Small intestine (tissue), 7 donors: ENCODE results near the gene SIX2. TPM values are rescaled to one million over a fixed set of nuclear protein-coding genes. Genes with fewer than 3 reads are reported as not detected.
A peak's percentile ranks its signal among the peaks of the same experiment; 100 is the strongest.

Source experiments
- DNase-seq, 2 donors: peaks; one replicate each; pipeline versions ENCODE4 v3.0.0 to v3.0.0-alpha.2; 2013
- FAIRE-seq: peaks from 2 replicates; lab custom pipeline; 2012; peaks lifted over from hg19 to GRCh38; lab: Jason Lieb, UNC
- H3K27ac ChIP-seq, 3 donors: one replicate each; pipeline ENCODE4 v1.5.1; 2013; ENCODE audit warnings: low read length in 2 of 3, mild to moderate bottlenecking in 2 of 3, control low read depth in 1 of 3, inconsistent platforms in 1 of 3, low read depth in 1 of 3, moderate library complexity in 1 of 3
- H3K27me3 ChIP-seq, 3 donors: one replicate each; pipeline ENCODE4 v1.6.1; 2013; ENCODE audit warnings: low read length in 3 of 3, inconsistent platforms in 1 of 3; ENCODE audit not compliant: control insufficient read depth in 3 of 3, insufficient read depth in 3 of 3
- H3K36me3 ChIP-seq, 3 donors: one replicate each; pipeline ENCODE4 v1.6.1; 2013; ENCODE audit warnings: low read length in 3 of 3, inconsistent platforms in 1 of 3, low read depth in 1 of 3, mild to moderate bottlenecking in 1 of 3, moderate library complexity in 1 of 3; ENCODE audit not compliant: control insufficient read depth in 3 of 3, insufficient read depth in 2 of 3
- H3K4me1 ChIP-seq, 3 donors: one replicate each; pipeline ENCODE4 v1.6.1; 2013; ENCODE audit warnings: low read length in 2 of 3, inconsistent platforms in 1 of 3, low read depth in 1 of 3, mild to moderate bottlenecking in 1 of 3, moderate library complexity in 1 of 3; ENCODE audit not compliant: control insufficient read depth in 3 of 3, insufficient read depth in 2 of 3
- H3K4me3 ChIP-seq, 3 donors: one replicate each; pipeline ENCODE4 v1.5.1; 2013; ENCODE audit warnings: low read length in 3 of 3, control low read depth in 1 of 3, inconsistent platforms in 1 of 3, low read depth in 1 of 3, mild to moderate bottlenecking in 1 of 3, moderate library complexity in 1 of 3
- H3K9me3 ChIP-seq, 2 donors: one replicate each; pipeline ENCODE4 v1.6.1; 2013; ENCODE audit warnings: low read depth in 1 of 2, low read length in 1 of 2; ENCODE audit not compliant: control insufficient read depth in 2 of 2, insufficient read depth in 1 of 2
- WGBS, 3 donors: extraction: QIAGEN DNeasy Blood & Tissue Kit; methylation state at CpG; one replicate each; pipeline ENCODE4 v1.1.7; 2013; 5-methylcytosine and 5-hydroxymethylcytosine counted together
- polyA plus RNA-seq, 4 donors: library from polyadenylated mRNA; stranded (reverse) in 3 of 4; unstranded in 1 of 4; fragments of 200-250 nt in 3 of 4; fragments of 120-200 nt in 1 of 4; gene quantifications; one replicate each; pipeline versions ENCODE4 v1.2.1 to v1.2.3, GENCODE V29; 2013
- donor health status: healthy with polysubstance abuse.
- donor health status: control.
- donor health status: control.
- donor health status: Bipolar disorder and iron deficiency.
- donor health status: healthy.

Gene SIX2
- polyA plus RNA-seq, 4 donors: 0.06 to 0.12 TPM; not detected in 2

DNA sequence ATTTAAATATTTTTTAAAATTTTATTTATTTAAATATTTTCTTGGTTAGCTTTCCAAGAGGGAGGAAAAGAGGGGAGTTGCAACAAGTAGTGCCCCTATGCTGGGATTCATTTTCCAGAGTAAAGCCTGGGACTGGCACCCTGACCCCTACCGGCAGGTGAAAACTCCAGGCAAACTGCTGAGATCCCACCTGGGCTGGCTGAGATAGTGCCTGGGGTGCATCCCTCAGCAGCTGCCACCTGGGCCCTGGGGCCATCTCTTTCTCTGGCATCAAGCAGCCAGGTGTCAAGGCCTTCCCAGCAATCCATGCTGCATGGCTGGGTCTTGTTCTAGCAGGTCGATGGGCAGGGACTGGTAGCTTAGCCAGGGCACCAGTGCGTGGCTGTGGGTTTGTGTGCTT, 6.6 kb downstream of the SIX2 start:
- DNase-seq (no peak), FAIRE-seq (no peak)
- Histone ChIP-seq H3K27ac (no peak overlapping the region), H3K9me3 (peaks cover 0 to 2% of the 10 kb centered on the region in 2 donors), H3K4me1 (no peaks in the 10 kb centered on the region), H3K4me3 (no peak overlapping the region), H3K27me3 (peaks cover 18 to 99% (median 82%) of the 10 kb centered on the region in 3 donors), H3K36me3 (no peaks in the 10 kb centered on the region)
- 37 to 45% (median 43%) methylated on average over 3 of the region's 3 CpGs for WGBS, 3 donors

DNA sequence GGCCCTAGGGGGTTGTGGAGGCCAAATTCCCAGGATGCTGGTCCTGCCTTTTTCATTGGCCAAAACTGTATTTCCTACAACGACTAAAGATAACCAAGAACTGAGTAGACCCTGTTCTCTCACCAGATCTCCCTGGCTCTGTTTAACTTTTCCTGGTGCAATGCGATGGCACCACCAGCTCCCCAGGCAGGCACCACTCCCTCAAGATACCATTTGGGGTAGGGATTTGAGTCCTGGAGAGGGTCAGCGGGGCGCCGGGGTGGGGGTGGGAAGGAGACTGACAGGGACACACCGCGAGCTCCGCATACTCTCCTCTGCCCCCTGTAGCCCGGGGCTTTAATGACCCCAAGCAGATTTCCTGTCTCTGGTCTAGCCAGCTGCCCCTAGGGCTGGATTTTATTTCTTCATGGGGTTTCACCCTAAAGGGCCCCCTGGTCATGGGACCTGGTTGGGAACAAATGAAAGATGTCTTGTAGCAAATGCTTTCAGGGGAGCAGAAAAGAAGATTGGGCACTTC, 7.3 kb downstream of the SIX2 start:
- H3K27ac ChIP-seq: no peak overlapping the region
- DNase-seq (no peak), FAIRE-seq (no peak)
- H3K4me1 ChIP-seq: no peaks in the 10 kb centered on the region
- peaks cover 17 to 98% (median 77%) of the 10 kb centered on the region in 3 donors for H3K27me3 ChIP-seq
- H3K36me3 ChIP-seq: no peaks in the 10 kb centered on the region
- H3K4me3 ChIP-seq: no peak overlapping the region
- peaks cover 0 to 2% of the 10 kb centered on the region in 2 donors for H3K9me3 ChIP-seq
- WGBS, 3 donors: 5 to 11% (median 6%) methylated on average over 9 of the region's 9 CpGs

DNA sequence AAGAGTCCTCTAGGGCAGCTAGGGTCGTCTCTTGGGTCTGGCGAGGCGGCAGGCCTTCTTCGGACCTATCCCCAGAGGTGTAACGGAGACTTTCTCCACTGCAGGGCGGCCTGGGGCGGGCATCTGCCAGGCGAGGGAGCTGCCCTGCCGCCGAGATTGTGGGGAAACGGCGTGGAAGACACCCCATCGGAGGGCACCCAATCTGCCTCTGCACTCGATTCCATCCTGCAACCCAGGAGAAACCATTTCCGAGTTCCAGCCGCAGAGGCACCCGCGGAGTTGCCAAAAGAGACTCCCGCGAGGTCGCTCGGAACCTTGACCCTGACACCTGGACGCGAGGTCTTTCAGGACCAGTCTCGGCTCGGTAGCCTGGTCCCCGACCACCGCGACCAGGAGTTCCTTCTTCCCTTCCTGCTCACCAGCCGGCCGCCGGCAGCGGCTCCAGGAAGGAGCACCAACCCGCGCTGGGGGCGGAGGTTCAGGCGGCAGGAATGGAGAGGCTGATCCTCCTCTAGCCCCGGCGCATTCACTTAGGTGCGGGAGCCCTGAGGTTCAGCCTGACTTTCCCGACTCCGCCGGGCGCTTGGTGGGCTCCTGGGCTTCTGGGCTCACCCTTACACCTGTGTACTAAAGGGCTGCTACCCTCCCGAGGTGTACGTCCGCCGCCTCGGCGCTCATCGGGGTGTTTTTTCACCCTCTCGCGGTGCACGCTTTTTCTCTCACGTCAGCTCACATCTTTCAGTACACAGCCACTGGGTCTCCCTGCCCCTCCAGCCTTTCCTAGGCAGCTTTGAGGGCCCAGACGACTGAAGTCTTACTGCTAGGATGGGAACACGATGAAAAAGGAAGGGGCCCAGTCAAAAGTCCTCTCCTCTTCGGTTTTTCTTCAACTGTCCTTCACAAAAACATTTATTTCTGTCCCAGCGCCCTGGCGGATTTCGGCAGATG, 8.1 kb downstream of the SIX2 start:
- 5 to 6% (median 5%) methylated on average over 54 to 61 of the region's 61 CpGs for WGBS, 3 donors
- no peak for FAIRE-seq
- peak in 1 of 2 donors; percentile 54 for DNase-seq

DNA sequence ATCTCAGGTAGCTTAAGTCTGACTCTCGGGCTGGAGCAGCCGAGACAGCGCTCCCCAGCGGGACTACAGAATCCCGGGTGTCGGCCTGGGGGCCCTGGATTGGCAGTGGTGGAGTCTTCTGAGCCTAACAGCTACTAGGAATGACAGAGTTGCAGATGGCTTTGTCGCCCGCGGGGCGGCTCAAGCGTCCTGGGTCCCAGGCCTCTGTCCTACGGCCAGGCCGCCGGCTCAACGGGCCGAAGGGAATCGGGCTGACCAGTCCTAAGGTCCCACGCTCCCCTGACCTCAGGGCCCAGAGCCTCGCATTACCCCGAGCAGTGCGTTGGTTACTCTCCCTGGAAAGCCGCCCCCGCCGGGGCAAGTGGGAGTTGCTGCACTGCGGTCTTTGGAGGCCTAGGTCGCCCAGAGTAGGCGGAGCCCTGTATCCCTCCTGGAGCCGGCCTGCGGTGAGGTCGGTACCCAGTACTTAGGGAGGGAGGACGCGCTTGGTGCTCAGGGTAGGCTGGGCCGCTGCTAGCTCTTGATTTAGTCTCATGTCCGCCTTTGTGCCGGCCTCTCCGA, 8.8 kb downstream of the SIX2 start:
- 7 to 14% (median 11%) methylated on average over 34 to 36 of the region's 36 CpGs for WGBS, 3 donors
- H3K4me1 ChIP-seq: no peaks in the 10 kb centered on the region
- no peak for DNase-seq
- no peak overlapping the region for H3K4me3 ChIP-seq
- peaks cover 17 to 94% (median 67%) of the 10 kb centered on the region in 3 donors for H3K27me3 ChIP-seq
- FAIRE-seq: no peak
- H3K36me3 ChIP-seq: no peaks in the 10 kb centered on the region
- peaks cover 0 to 2% of the 10 kb centered on the region in 2 donors for H3K9me3 ChIP-seq
- no peak overlapping the region for H3K27ac ChIP-seq

More for the DNA sequence above, 8.1 kb downstream of the SIX2 start:
- Histone ChIP-seq H3K4me1 (no peaks in the 10 kb centered on the region), H3K4me3 (peak overlapping the region in 1 of 3 donors; percentile 7), H3K36me3 (no peaks in the 10 kb centered on the region), H3K27ac (no peak overlapping the region), H3K27me3 (peaks cover 17 to 98% (median 72%) of the 10 kb centered on the region in 3 donors), H3K9me3 (peaks cover 0 to 2% of the 10 kb centered on the region in 2 donors)

DNA sequence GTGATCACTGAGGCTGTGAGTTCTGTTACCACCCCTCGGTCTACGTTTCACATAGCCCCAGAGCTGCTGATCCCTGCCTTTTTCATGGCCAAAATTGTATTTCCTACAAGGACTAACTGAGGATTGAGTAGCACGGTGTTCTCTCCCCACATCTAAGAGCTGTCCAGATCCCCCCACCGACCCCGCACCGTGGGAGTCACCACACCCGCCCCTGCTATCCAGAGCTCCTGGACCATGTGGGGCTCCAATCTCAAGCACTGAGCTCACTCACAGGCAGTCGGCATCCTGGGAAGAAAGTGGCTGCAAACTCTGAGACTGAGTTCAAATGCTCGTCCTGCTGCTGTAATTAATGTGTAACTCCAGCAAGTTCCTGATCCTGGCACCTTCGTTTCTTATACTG, 9.7 kb downstream of the SIX2 start:
- no peak for FAIRE-seq
- no peak for DNase-seq
- no peaks in the 10 kb centered on the region for H3K4me1 ChIP-seq
- 63 to 67% (median 65%) methylated on average over 10 of the region's 10 CpGs for WGBS, 3 donors
- H3K27ac ChIP-seq: no peak overlapping the region
- H3K27me3 ChIP-seq: peaks cover 12 to 89% (median 62%) of the 10 kb centered on the region in 3 donors
- H3K9me3 ChIP-seq: peaks cover 0 to 2% of the 10 kb centered on the region in 2 donors
- no peak overlapping the region for H3K4me3 ChIP-seq
- no peaks in the 10 kb centered on the region for H3K36me3 ChIP-seq

DNA sequence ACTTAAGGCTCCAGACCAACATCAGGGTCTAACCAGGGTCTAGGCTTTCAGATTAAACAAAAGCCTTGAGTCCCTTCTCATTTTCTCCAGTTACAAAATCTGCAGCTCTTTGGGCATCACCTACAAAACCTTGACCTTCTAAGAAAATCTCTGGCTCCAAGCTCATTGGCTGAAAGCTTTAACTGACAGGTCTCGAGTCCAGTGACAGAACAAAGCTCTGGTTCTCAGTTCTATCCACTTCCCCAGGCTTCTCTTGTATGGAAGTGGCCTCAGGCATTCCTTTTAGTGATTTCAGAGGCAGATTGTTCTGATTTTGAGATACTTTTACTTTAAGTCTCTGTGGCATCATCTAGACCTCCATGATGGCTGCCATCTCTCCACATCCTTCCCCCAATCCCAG, 11.3 kb downstream of the SIX2 start:
- peaks cover 0 to 2% of the 10 kb centered on the region in 2 donors for H3K9me3 ChIP-seq
- H3K4me1 ChIP-seq: no peaks in the 10 kb centered on the region
- H3K27ac ChIP-seq: no peak overlapping the region
- H3K4me3 ChIP-seq: no peak overlapping the region
- DNase-seq (no peak), FAIRE-seq (no peak)
- H3K36me3 ChIP-seq: no peaks in the 10 kb centered on the region
- 63 to 91% (median 73%) methylated on average over 1 of the region's 1 CpG for WGBS, 3 donors
- H3K27me3 ChIP-seq: peaks cover 4 to 79% (median 50%) of the 10 kb centered on the region in 3 donors

DNA sequence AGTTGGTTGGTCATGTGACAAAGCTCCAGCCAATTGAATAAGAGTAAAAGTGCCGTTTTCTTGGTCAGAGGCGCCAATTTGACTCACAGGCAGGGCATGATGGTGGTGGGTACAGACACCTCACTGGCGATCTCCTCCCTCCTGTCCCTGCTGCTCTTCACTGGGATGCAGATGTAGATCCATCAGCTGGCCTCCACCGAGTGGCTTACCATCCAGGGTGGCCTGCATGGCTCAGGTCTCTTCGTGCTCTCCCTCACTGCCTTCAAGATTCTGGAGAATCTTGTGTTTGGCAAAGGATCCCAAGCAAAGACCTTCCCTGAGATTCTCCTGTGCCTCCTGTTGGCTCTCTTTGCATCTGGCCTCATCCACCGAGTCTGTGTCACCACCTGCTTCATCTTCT, 12.9 kb downstream of the SIX2 start:
- Histone ChIP-seq H3K4me1 (no peaks in the 10 kb centered on the region), H3K9me3 (peaks cover 0 to 2% of the 10 kb centered on the region in 2 donors), H3K4me3 (no peak overlapping the region), H3K36me3 (no peaks in the 10 kb centered on the region), H3K27me3 (peaks cover 3 to 65% (median 38%) of the 10 kb centered on the region in 3 donors), H3K27ac (no peak overlapping the region)
- DNase-seq: no peak
- WGBS, 3 donors: 73 to 81% (median 77%) methylated on average over 6 of the region's 6 CpGs
- FAIRE-seq: no peak

DNA sequence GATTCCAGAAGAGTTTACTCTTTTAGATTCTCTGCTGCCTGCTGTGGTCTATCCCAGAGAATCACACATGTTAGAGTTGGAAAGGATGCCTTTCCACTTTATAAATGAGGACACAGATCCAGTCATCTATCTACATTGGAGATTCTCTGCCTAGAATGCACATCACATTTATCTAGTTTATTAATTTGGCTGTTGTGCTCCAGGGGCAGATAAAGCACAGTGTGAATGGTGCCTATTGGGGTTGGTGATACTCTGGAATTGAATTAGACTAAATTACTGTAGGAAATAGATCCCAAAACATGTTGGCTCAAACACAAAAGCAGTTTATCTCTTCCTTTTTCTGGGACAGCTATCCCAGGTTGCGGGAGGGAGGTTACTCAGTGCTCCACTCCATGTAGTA, 14.9 kb downstream of the SIX2 start:
- Histone ChIP-seq H3K27ac (no peak overlapping the region), H3K36me3 (no peaks in the 10 kb centered on the region), H3K9me3 (peaks cover 0 to 2% of the 10 kb centered on the region in 2 donors), H3K4me1 (no peaks in the 10 kb centered on the region), H3K27me3 (peaks cover 0 to 51% (median 23%) of the 10 kb centered on the region in 3 donors), H3K4me3 (no peak overlapping the region)
- no peak for DNase-seq
- no peak for FAIRE-seq
- 88 to 95% (median 89%) methylated on average over 1 of the region's 1 CpG for WGBS, 3 donors
